HepG2 (cell line): ENCODE data around the gene PYGO2. TPM values are rescaled to one million over a fixed set of nuclear protein-coding genes. Genes with fewer than 3 reads are reported as not detected.

Experiments used
- ELK4 ChIP-seq: sonication (generic); formaldehyde crosslinking; IDR thresholded peaks from 2 replicates; pipeline ENCODE4 v1.9.0; 2021; ENCODE audit warnings: missing genetic modification reagents, borderline replicate concordance
- GATA4 ChIP-seq: sonication (generic); IDR thresholded peaks from 2 replicates; pipeline ENCODE4 v1.6.1; 2016; ENCODE audit warnings: antibody characterized with exemption, low read depth, borderline replicate concordance
- GZF1 ChIP-seq: sonication (generic); formaldehyde crosslinking; IDR thresholded peaks from 2 replicates; pipeline ENCODE4 v1.5.1; 2020; ENCODE audit warnings: mild to moderate bottlenecking, missing genetic modification reagents
- HMGXB4 ChIP-seq, 2 experiments: sonication (generic) in 1 of 2; formaldehyde crosslinking in 1 of 2; IDR thresholded peaks; 2 replicates each; pipeline versions ENCODE4 v1.4.0 to v1.6.1; 2018 to 2020; ENCODE audit warnings: missing genetic modification reagents in 2 of 2, borderline replicate concordance in 1 of 2, low read depth in 1 of 2, mild to moderate bottlenecking in 1 of 2, missing biosample characterization in 1 of 2
- HNRNPUL1 ChIP-seq: fragments of 200-400 bp; formaldehyde crosslinking; IDR thresholded peaks from 2 replicates; pipeline ENCODE4 v1.6.1; 2017; ENCODE audit warnings: low read depth, mild to moderate bottlenecking, low read length, moderate library complexity
- HOXA7 ChIP-seq: sonication (generic); formaldehyde crosslinking; IDR thresholded peaks from 2 replicates; pipeline ENCODE4 v1.8.1; 2022; ENCODE audit warnings: mild to moderate bottlenecking, missing genetic modification reagents, moderate library complexity
- KLF9 ChIP-seq: IDR thresholded peaks from 2 replicates; pipeline ENCODE4 v1.6.1; 2016; ENCODE audit warnings: low read depth
- NCOR1 ChIP-seq: fragments of 200-600 bp; sonication (generic); IDR thresholded peaks from 2 replicates; pipeline ENCODE4 v1.7.0; 2017; ENCODE audit warnings: antibody characterized with exemption, low read length, borderline replicate concordance
- ONECUT2 ChIP-seq: sonication (generic); formaldehyde crosslinking; IDR thresholded peaks from 2 replicates; pipeline ENCODE4 v1.4.0; 2020; ENCODE audit warnings: missing genetic modification reagents
- PAX8 ChIP-seq: sonication (generic); formaldehyde crosslinking; IDR thresholded peaks from 2 replicates; pipeline ENCODE4 v1.8.0; 2022; ENCODE audit warnings: mild to moderate bottlenecking, missing genetic modification reagents, borderline replicate concordance
- RFX1 ChIP-seq: fragments of 450-650 bp; IDR thresholded peaks from 2 replicates; pipeline ENCODE4 v1.6.1; 2017
- TBX2 ChIP-seq: sonication (generic); formaldehyde crosslinking; IDR thresholded peaks from 2 replicates; pipeline ENCODE4 v1.5.0; 2020; ENCODE audit warnings: missing genetic modification reagents, mild to moderate bottlenecking, borderline replicate concordance
- TIGD3 ChIP-seq: sonication (generic); formaldehyde crosslinking; IDR thresholded peaks from 2 replicates; pipeline ENCODE4 v1.5.1; 2020; ENCODE audit warnings: mild to moderate bottlenecking, missing genetic modification reagents, borderline replicate concordance
- ZBTB7A ChIP-seq: sonication (generic); formaldehyde crosslinking; IDR thresholded peaks from 2 replicates; pipeline ENCODE4 v1.8.0; 2022; ENCODE audit warnings: mild to moderate bottlenecking, missing genetic modification reagents
- ZC3H4 ChIP-seq: sonication (generic); formaldehyde crosslinking; IDR thresholded peaks from 2 replicates; pipeline ENCODE4 v1.4.0; 2020; ENCODE audit warnings: missing genetic modification reagents, borderline replicate concordance
- ZFP82 ChIP-seq: sonication (generic); formaldehyde crosslinking; IDR thresholded peaks from 2 replicates; pipeline ENCODE4 v1.5.1; 2020; ENCODE audit warnings: mild to moderate bottlenecking, missing genetic modification reagents, borderline replicate concordance
- ZNF121 ChIP-seq: sonication (generic); formaldehyde crosslinking; IDR thresholded peaks from 2 replicates; pipeline ENCODE4 v1.5.0; 2020; ENCODE audit warnings: mild to moderate bottlenecking, missing genetic modification reagents
- ZNF136 ChIP-seq: sonication (generic); formaldehyde crosslinking; IDR thresholded peaks from 2 replicates; pipeline ENCODE4 v1.8.1; 2022; ENCODE audit warnings: low read depth, mild to moderate bottlenecking, moderate library complexity, missing genetic modification reagents
- ZNF354B ChIP-seq: sonication (generic); formaldehyde crosslinking; IDR thresholded peaks from 2 replicates; pipeline ENCODE4 v1.8.0; 2022; ENCODE audit warnings: mild to moderate bottlenecking, missing genetic modification reagents
- ZNF484 ChIP-seq: sonication (generic); formaldehyde crosslinking; IDR thresholded peaks from 2 replicates; pipeline ENCODE4 v1.5.1; 2020; ENCODE audit warnings: mild to moderate bottlenecking, low read depth, missing genetic modification reagents, borderline replicate concordance
- ZNF550 ChIP-seq: sonication (generic); formaldehyde crosslinking; IDR thresholded peaks from 2 replicates; pipeline ENCODE4 v1.4.0; 2020; ENCODE audit warnings: mild to moderate bottlenecking, missing genetic modification reagents, borderline replicate concordance
- ZNF660 ChIP-seq: sonication (generic); formaldehyde crosslinking; IDR thresholded peaks from 2 replicates; pipeline ENCODE4 v1.5.1; 2020; ENCODE audit warnings: mild to moderate bottlenecking, low read depth, missing genetic modification reagents, borderline replicate concordance
- ZNF761 ChIP-seq: sonication (generic); formaldehyde crosslinking; conservative IDR thresholded peaks from 2 replicates; pipeline ENCODE4 v1.4.0; 2020; ENCODE audit warnings: mild to moderate bottlenecking, missing genetic modification reagents
- ZNF770 ChIP-seq: sonication (generic); formaldehyde crosslinking; IDR thresholded peaks from 2 replicates; pipeline ENCODE4 v1.5.0; 2020; ENCODE audit warnings: mild to moderate bottlenecking, missing genetic modification reagents
- polyA plus RNA-seq, 8 experiments: library from polyadenylated mRNA; depleted of rRNA in 3 of 8; stranded (reverse) in 7 of 8; unstranded in 1 of 8; fragments of >200 nt; fragmentation: Illumina TruSeq in 4 of 8; extraction: Trizol in 4 of 8; gene quantifications; 2 replicates each; pipeline versions ENCODE4 v1.2.1 to v1.2.3, GENCODE V29; 2011 to 2016; ENCODE audit warnings: low read depth in 4 of 8, missing spikeins in 1 of 8, mixed read lengths in 1 of 8; ENCODE audit not compliant: insufficient read depth in 1 of 8
- total RNA-seq, 5 experiments: library from RNA; depleted of rRNA; stranded (reverse); fragments of >200 nt; fragmentation: Illumina TruSeq; extraction: Trizol; gene quantifications; 2 replicates each; pipeline ENCODE4 v1.2.3, GENCODE V29; 2016; ENCODE audit warnings: low read depth in 1 of 5

The PYGO2 gene
- total and polyA plus RNA-seq, 2 of the 13 experiments (the other 11 are each of a cell fraction or from before 2014, with no cell fraction given), result 20.3 to 21.8 TPM

GRCh38 chr1:154931940-154932487 is 29.6 kb downstream of the PYGO2 start (continued):
- TF ChIP-seq HMGXB4 (CRISPR knock-in tag; IDR thresholded peaks at IDR 0.05; ENCODE audit: borderline replicate concordance in 1 of 2, low read depth in 1 of 2) (peak in 1 of 2 experiments; percentile 40; a peak in 1 of 4 replicates), ZNF660 (no peak), ELK4 (CRISPR knock-in tag) (no peak), ONECUT2 (CRISPR knock-in tag) (no peak), ZNF484 (CRISPR knock-in tag) (no peak), RFX1 (no peak), GZF1 (no peak), ZNF550 (no peak), ZC3H4 (no peak), PAX8 (CRISPR knock-in tag) (no peak), ZNF761 (CRISPR knock-in tag) (no peak; the same call in 1 of the 2 replicates), ZNF354B (CRISPR knock-in tag) (no peak), ZFP82 (CRISPR knock-in tag) (peak; percentile 34; the same call in 1 of the 2 replicates), HOXA7 (CRISPR knock-in tag) (no peak), ZNF136 (0 out of 2 replicates have a peak, but pooled peaks have one; percentile 41), HNRNPUL1 (no peak), ZNF121 (no peak), KLF9 (CRISPR knock-in tag) (no peak), GATA4 (peak; percentile 32; the same call in 1 of the 2 replicates), TBX2 (CRISPR knock-in tag) (peak; percentile 73; the same call in 1 of the 2 replicates), TIGD3 (CRISPR knock-in tag) (no peak), ZBTB7A (CRISPR knock-in tag) (no peak), NCOR1 (peak; percentile 66; the same call in 1 of the 2 replicates), ZNF770 (CRISPR knock-in tag) (0 out of 2 replicates have a peak, but pooled peaks have one; percentile 45)
